Colonic mucosa (tissue), 4 donors: ENCODE data around the gene TMTC2. TPM values are rescaled to one million over a fixed set of nuclear protein-coding genes. Genes with fewer than 3 reads are reported as not detected.

Source experiments
- DNase-seq: peaks from one replicate; pipeline ENCODE4 v3.0.0-alpha.2; 2020
- H3K27ac ChIP-seq: fragments of 200-600 bp; one replicate; pipeline ENCODE4 v1.8.0; 2021
- H3K27me3 ChIP-seq: fragments of 200-600 bp; one replicate; pipeline ENCODE4 v1.8.0; 2021
- H3K36me3 ChIP-seq: fragments of 200-600 bp; one replicate; pipeline ENCODE4 v1.8.0; 2021
- H3K4me1 ChIP-seq: fragments of 200-600 bp; one replicate; pipeline ENCODE4 v1.8.0; 2021; ENCODE audit warnings: mild to moderate bottlenecking
- H3K4me3 ChIP-seq: fragments of 200-600 bp; one replicate; pipeline ENCODE4 v1.8.0; 2021
- H3K9ac ChIP-seq, 2 donors: one replicate each; pipeline ENCODE4 v1.7.0; 2013; ENCODE audit warnings: control low read depth in 2 of 2, low read depth in 2 of 2, low read length in 2 of 2
- H3K9me3 ChIP-seq: fragments of 200-600 bp; one replicate; pipeline ENCODE4 v1.8.0; 2021
- intact Hi-C: fragments of 100-400 bp; cut with DNase I; formaldehyde crosslinking; loops from one replicate; pipeline ENCODE4 v1.14.1; 2022
- total RNA-seq, 2 donors: library from RNA; stranded (reverse); fragmentation: NEBNext Ultra II Directional in 1 of 2; extraction: Animal tissue kit (Norgen Biotek cat#: 25700) in 1 of 2; gene quantifications; one replicate each; pipeline ENCODE4 v1.2.1, GENCODE V29; 2021
- TF ChIP-seq, protein P1 (sequence below): fragments of 200-600 bp; IDR thresholded peaks from one replicate; pipeline ENCODE4 v1.8.0; 2022; ENCODE audit warnings: antibody characterized with exemption, mild to moderate bottlenecking
- donor health status: healthy.
- donor health status: DM: no; HTN: no; CAD: no.
- donor health status: DM: no; HTN: no; CAD: no.

TMTC2 gene
- total RNA-seq, 2 donors from 2014 or later, result 12.2 to 20.6 TPM

GRCh38 chr12:82998509-82998908, 311.8 kb downstream of the TMTC2 start:
- intact Hi-C loops, result no loop called here
- H3K9ac ChIP-seq, result no peak overlapping the region
- no peak for DNase-seq
- H3K27me3 ChIP-seq, result no peaks in the 10 kb centered on the region
- H3K36me3 ChIP-seq, result no peaks in the 10 kb centered on the region
- H3K4me1 ChIP-seq, result no peaks in the 10 kb centered on the region
- no peaks in the 10 kb centered on the region for H3K9me3 ChIP-seq
- TF ChIP-seq, protein P1, sequence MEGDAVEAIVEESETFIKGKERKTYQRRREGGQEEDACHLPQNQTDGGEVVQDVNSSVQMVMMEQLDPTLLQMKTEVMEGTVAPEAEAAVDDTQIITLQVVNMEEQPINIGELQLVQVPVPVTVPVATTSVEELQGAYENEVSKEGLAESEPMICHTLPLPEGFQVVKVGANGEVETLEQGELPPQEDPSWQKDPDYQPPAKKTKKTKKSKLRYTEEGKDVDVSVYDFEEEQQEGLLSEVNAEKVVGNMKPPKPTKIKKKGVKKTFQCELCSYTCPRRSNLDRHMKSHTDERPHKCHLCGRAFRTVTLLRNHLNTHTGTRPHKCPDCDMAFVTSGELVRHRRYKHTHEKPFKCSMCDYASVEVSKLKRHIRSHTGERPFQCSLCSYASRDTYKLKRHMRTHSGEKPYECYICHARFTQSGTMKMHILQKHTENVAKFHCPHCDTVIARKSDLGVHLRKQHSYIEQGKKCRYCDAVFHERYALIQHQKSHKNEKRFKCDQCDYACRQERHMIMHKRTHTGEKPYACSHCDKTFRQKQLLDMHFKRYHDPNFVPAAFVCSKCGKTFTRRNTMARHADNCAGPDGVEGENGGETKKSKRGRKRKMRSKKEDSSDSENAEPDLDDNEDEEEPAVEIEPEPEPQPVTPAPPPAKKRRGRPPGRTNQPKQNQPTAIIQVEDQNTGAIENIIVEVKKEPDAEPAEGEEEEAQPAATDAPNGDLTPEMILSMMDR, result no peak
- H3K4me3 ChIP-seq, result no peak overlapping the region
- H3K27ac ChIP-seq, result no peak overlapping the region

DNA sequence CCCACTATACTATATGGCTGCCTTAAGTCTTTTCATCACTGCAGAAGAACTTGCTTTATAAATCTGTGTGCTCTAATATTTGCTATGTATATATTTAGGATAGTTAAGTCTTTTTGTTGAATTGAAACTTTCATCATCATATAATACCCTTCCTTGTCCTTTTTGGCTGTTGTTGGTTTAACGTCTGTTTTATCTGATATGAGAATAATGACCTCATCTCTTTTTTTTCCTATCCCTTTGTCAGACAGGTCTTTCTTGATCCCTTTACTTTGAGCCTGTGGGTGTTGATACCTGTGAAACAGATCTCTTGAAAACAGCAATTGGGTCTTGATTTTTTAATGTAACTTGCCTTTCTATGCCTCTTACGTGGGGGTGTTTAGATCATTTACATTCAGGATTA, 316.3 kb downstream of the TMTC2 start:
- Histone ChIP-seq H3K4me3 (no peak overlapping the region), H3K9me3 (no peaks in the 10 kb centered on the region), H3K4me1 (no peaks in the 10 kb centered on the region), H3K36me3 (no peaks in the 10 kb centered on the region), H3K27me3 (no peaks in the 10 kb centered on the region), H3K9ac (no peak overlapping the region), H3K27ac (no peak overlapping the region)
- no peak for DNase-seq
- TF ChIP-seq, protein P1, result no peak
- intact Hi-C loops, result no loop called here

DNA sequence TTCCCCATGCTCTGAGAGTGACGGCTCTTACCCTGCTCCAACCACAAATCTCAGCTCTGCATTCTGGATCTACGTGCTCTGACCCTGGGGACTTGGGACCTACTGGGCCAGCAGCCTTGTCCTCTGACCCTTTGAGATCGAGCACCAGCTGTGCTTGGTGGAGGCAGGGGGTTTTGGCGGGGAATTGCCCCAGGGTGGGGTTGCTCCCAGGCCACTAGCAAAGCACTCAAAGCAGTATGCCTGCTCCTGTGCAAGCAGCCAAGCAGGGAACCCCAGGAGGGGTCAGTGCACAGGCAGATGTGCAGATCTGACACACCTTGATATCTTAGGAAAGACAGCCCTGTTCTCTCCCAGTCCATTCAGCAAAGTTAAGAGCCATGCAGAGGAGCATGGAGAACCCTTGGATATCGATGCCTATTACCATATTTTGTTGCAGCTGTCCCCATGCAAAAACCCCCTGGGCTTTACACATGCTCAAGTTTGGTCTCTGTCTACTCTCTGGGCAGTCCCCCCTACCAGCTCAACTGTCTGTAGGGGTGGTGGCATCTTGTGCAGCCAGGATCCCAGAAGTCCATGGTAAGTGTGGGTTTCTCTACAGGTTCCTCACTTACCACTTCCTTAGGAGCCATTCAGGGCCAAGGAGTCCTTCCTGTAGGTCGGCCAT, 319.0 kb downstream of the TMTC2 start:
- Histone ChIP-seq H3K4me3 (no peak overlapping the region), H3K4me1 (no peaks in the 10 kb centered on the region), H3K27me3 (no peaks in the 10 kb centered on the region), H3K36me3 (no peaks in the 10 kb centered on the region), H3K27ac (no peak overlapping the region), H3K9ac (no peak overlapping the region), H3K9me3 (peaks cover 5% of the 10 kb centered on the region)
- no peak for DNase-seq
- TF ChIP-seq, protein P1, result no peak
- intact Hi-C loops, result no loop called here

DNA sequence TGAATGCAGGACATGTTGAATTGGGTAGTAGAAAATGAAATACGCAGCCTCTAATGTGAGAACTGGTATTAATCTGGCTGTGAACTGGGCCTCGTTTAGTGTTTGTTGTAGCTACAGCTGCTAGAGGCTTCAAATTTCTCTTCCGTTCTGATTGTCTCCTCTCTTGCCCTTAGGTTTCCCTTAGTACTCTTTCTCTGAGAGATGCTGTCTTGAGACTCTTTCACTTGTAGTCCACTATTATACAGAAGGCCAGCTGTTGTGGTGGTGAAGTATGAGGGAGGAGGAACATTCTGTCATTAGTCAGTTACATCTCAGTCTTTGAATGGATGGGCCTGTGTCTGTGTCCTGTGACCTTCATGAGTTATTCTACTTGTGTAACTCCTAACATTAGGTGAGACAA, 322.0 kb downstream of the TMTC2 start:
- H3K36me3 ChIP-seq, result no peaks in the 10 kb centered on the region
- no peak for DNase-seq
- H3K9me3 ChIP-seq, result peaks cover 5% of the 10 kb centered on the region
- H3K27me3 ChIP-seq, result no peaks in the 10 kb centered on the region
- intact Hi-C loops, result no loop called here
- no peak overlapping the region for H3K4me3 ChIP-seq
- no peak overlapping the region for H3K27ac ChIP-seq
- H3K9ac ChIP-seq, result no peak overlapping the region
- no peaks in the 10 kb centered on the region for H3K4me1 ChIP-seq
- TF ChIP-seq, protein P1, result no peak

DNA sequence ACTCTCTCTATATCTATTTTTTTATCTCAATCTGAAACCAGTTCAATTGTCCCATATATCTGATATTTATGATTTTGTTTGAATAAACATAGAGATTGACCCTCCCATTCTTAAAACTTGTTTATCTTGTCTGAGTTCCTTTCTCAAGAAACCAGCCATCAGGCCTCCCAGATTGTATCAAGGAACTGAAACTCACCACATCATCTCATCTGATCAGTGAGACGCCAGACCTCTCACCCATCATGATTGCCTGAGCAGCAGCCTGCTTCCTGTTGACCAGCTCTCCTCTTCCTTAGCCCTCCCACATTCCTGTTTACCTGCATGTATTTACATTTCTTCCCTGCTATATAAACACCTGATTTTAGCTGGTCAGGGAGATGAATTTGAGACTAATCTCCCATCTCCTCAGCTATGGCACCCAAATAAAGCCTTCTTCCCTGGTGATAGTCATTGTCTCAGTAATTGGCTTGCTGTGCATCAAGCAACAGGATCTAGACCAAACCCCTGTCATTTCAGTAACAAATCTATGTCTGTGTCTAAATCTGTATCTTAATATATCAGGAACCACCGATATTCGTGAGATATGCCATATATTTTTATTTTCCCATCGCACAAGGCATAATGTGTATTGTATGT, 323.6 kb downstream of the TMTC2 start:
- intact Hi-C loops, result no loop called here
- Histone ChIP-seq H3K4me1 (no peaks in the 10 kb centered on the region), H3K27ac (no peak overlapping the region)

More for the DNA sequence above, 323.6 kb downstream of the TMTC2 start:
- H3K36me3 ChIP-seq, result no peaks in the 10 kb centered on the region
- no peaks in the 10 kb centered on the region for H3K27me3 ChIP-seq
- no peak for DNase-seq
- H3K4me3 ChIP-seq, result no peak overlapping the region
- TF ChIP-seq, protein P1, result no peak
- peaks cover 5% of the 10 kb centered on the region for H3K9me3 ChIP-seq
- no peak overlapping the region for H3K9ac ChIP-seq
